ENCODE results near the gene ADAM22.

Gene ADAM22

DNA sequence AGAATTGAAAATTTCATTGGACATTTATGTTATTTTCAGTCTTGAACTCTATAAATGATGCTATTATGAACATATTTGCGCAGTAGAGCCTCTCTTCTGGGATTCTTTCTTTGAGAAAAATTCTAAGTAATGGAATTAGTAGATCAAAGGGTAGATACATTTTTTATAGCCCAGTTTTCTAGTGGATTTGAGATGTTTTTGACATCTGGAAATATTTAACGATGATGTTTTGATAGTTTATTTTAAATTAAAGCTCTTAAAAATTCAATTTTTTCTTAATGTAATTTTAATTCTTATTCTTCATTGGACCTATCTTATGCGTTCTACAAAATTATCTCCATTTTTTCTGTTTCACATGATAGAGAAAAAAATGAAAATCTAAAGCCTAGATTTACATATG lies 103.0 kb downstream of the ADAM22 start:
- no peak overlapping the region for H3K4me3 Mint-ChIP-seq
- H3K9me3 Mint-ChIP-seq: peaks cover 7 to 10% of the 10 kb centered on the region in 2 donors
- H3K27me3 Mint-ChIP-seq: no peaks in the 10 kb centered on the region
- peaks cover 0 to 2% of the 10 kb centered on the region in 2 donors for H3K36me3 Mint-ChIP-seq
- ATAC-seq (replicated peaks) (no peak), DNase-seq (no peak)
- H3K4me1 Mint-ChIP-seq: no peaks in the 10 kb centered on the region
- H3K27ac Mint-ChIP-seq: no peak overlapping the region

DNA sequence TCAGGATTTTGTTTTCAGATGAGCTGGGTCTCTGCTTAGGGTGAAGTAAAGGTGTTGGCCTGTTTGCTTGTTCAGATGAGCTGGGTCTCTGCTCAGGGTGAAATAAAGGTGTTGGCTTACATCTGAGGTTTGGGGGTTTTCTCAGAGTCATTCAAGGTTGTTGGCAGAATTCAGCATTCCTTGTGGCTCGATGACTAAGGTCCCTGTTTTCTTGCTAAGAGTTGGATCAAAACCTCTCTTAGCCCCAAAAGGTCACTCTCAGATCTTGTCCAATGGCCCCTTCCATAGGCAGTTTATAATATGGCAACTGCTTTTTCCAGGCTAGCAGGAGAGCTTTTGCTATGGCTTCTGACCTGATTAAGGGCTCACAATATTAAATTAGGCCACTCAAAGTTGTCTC lies 106.6 kb downstream of the ADAM22 start:
- ATAC-seq (replicated peaks) (no peak), DNase-seq (no peak)
- no peaks in the 10 kb centered on the region for H3K36me3 Mint-ChIP-seq
- H3K4me3 Mint-ChIP-seq: no peak overlapping the region
- H3K4me1 Mint-ChIP-seq: peaks cover 0 to 2% of the 10 kb centered on the region in 2 donors
- H3K27me3 Mint-ChIP-seq: no peaks in the 10 kb centered on the region
- H3K9me3 Mint-ChIP-seq: no peaks in the 10 kb centered on the region
- no peak overlapping the region for H3K27ac Mint-ChIP-seq

DNA sequence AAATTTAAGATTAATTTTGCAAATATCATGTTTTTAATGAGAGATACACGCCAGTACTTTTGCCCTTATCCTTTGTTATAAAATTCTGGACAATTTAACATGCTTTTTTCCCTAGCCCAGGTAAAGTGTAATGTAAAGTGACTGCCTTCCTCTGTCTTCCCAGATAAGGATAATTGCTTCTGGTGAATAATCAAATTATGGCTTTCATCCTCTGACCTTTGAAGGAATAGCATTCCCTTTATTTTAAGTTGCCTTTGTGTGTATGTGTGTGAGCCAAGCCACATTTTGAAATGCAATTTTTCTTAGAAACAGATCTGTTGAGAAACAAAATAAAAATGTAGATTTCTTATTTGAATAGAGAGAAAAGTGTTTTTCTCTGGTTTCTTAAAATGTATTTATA lies 107.5 kb downstream of the ADAM22 start:
- DNase-seq: no peak
- H3K4me1 Mint-ChIP-seq: peaks cover 0 to 6% of the 10 kb centered on the region in 2 donors
- ATAC-seq (replicated peaks): no peak
- no peaks in the 10 kb centered on the region for H3K36me3 Mint-ChIP-seq
- H3K4me3 Mint-ChIP-seq: no peak overlapping the region
- no peaks in the 10 kb centered on the region for H3K9me3 Mint-ChIP-seq
- no peak overlapping the region for H3K27ac Mint-ChIP-seq
- no peaks in the 10 kb centered on the region for H3K27me3 Mint-ChIP-seq

DNA sequence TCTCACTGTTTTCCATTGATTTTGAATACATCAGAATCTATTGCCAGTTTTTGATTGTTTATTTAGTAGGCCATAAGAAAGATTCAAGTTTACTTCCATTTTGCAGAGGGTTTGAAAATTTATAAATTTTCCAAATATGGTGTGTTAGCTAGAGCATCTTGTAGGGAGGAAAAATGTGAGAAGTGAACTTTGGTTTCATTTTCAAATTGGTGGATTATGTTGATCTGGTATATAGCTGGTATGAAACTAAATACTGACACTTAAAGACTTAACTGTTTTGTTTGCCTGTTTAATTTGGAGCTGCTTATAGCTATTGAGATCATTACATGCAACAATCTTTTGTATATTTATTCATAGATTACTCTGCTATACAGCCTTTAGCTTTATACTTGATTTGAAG lies 108.1 kb downstream of the ADAM22 start:
- no peak overlapping the region for H3K27ac Mint-ChIP-seq
- ATAC-seq (replicated peaks) (no peak), DNase-seq (no peak)
- peaks cover 0 to 6% of the 10 kb centered on the region in 2 donors for H3K4me1 Mint-ChIP-seq
- no peak overlapping the region for H3K4me3 Mint-ChIP-seq
- H3K9me3 Mint-ChIP-seq: no peaks in the 10 kb centered on the region
- no peaks in the 10 kb centered on the region for H3K36me3 Mint-ChIP-seq
- H3K27me3 Mint-ChIP-seq: no peaks in the 10 kb centered on the region

DNA sequence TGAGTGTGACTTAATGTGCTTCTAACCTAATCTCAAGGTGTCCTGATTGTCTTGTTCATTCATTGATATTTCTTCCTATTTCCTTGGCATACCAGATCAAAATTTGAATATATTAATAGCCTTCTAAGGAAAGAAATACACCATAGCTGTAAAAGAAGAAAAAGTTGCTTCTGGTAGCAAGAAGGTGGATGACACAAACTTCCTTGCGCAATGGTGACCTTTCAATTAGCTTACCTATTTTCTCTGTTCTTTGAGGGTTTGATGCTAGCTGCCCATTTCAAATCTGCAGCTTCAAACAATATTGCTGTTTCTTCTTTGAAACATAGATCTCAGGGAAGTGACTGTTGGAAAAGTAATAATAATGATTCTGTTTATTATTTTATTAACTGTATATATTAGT lies 108.8 kb downstream of the ADAM22 start:
- H3K27ac Mint-ChIP-seq: no peak overlapping the region
- H3K27me3 Mint-ChIP-seq: no peaks in the 10 kb centered on the region
- H3K4me1 Mint-ChIP-seq: peaks cover 0 to 6% of the 10 kb centered on the region in 2 donors
- no peaks in the 10 kb centered on the region for H3K9me3 Mint-ChIP-seq
- no peak overlapping the region for H3K4me3 Mint-ChIP-seq
- no peaks in the 10 kb centered on the region for H3K36me3 Mint-ChIP-seq
- DNase-seq (no peak), ATAC-seq (replicated peaks) (no peak)

DNA sequence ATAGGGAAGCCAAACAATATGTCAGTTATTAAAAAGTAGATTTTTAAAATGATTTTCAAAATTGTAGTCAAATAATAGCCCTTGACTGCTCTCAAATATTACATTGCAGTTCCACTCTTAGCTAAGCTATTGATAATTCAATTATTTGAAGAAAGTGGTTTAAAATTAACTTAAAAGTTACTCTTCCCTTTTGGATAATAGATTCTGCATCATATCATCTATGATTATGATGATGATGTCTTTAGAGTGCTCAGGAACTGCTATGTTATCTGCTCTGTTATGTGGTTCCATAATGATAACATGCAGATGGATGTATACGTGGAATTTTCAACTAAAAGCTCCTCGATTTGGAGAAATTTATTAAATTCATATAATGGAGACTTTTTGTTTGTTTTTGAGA lies 110.0 kb downstream of the ADAM22 start:
- DNase-seq (no peak), ATAC-seq (replicated peaks) (no peak)
- Mint-ChIP-seq H3K36me3 (no peaks in the 10 kb centered on the region), H3K4me1 (peaks cover 0 to 6% of the 10 kb centered on the region in 2 donors), H3K9me3 (no peaks in the 10 kb centered on the region), H3K4me3 (no peak overlapping the region), H3K27ac (no peak overlapping the region), H3K27me3 (no peaks in the 10 kb centered on the region)

DNA sequence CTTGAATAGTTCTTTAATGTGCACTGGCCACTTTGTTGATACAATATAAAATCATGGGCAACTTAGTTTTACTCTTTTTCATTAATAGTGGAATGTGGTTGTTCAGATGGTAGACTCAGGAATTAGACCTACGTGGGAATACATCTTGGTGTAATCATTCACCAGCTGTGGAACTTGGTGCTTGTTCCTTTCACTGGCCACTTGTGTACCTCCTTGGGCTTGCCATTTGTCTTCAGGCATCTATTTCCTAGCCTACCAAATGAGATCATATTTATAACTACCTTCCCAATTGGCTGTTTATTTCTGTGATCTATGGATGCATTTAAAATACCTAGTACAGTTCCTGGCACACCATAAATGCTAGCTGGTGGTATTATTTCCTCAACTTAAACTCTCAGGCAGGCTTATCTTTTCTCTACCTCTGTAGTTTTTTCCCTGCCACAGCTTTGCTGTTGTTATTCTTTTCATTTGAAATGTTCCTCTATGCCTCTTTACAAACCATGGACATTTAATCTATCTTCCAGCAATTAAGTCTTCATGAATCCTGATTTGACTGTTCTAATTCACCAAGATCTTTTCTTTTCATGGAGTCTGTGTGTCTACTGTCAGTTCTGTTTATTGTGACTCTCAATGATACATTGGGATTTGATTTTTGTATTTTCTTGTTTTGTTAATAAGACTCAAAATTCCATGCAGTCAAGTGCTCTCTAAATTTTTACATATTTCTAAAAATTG lies 113.0 kb downstream of the ADAM22 start:
- H3K27me3 Mint-ChIP-seq: no peaks in the 10 kb centered on the region
- ATAC-seq (replicated peaks) (no peak), DNase-seq (no peak)
- H3K9me3 Mint-ChIP-seq: no peaks in the 10 kb centered on the region
- H3K36me3 Mint-ChIP-seq: no peaks in the 10 kb centered on the region
- H3K27ac Mint-ChIP-seq: no peak overlapping the region
- H3K4me1 Mint-ChIP-seq: peaks cover 0 to 6% of the 10 kb centered on the region in 2 donors
- H3K4me3 Mint-ChIP-seq: no peak overlapping the region

DNA sequence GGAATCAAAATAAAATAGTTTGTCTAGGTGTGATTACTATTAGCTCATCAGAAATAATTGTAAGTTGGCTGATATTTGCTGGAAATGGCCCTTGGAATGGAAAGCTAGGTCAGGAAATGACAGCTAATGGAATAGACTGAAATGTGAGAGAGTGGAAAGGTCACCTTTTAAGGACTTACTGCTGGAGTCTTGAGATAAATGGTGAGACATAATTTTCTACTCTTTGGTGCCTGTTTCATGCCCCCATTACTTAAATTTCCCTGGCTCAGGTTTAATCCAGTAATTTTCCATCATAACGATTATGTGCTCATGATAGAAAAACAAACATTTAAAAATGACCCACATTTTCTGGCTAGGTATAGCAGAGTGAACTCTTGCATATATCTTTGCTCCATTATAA lies 123.6 kb downstream of the ADAM22 start:
- Mint-ChIP-seq H3K4me1 (no peaks in the 10 kb centered on the region), H3K36me3 (no peaks in the 10 kb centered on the region), H3K4me3 (no peak overlapping the region), H3K9me3 (no peaks in the 10 kb centered on the region), H3K27ac (no peak overlapping the region), H3K27me3 (no peaks in the 10 kb centered on the region)
- no peak for ATAC-seq (replicated peaks)
- DNase-seq: no peak

DNA sequence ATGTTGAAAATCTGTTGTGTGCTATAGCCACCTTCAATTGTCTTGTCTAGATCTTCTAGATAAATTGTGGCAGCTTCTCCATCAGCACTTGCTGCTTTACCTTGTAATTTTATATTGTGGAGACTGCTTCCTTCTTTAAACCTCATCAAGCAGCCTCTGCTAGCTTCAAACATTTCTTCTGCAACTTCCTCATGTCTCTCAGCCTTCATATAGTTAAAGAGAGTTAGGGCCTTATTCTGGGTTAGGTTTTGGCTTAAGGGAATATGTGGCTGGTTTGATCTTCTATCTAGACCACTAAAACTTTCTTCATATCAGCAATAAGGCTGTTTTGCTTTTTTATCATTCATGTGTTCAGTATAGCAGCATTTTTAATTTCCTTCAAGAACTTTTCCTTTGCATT lies 128.2 kb downstream of the ADAM22 start:
- ATAC-seq (replicated peaks): no peak
- Mint-ChIP-seq H3K4me3 (no peak overlapping the region), H3K27me3 (no peaks in the 10 kb centered on the region), H3K9me3 (no peaks in the 10 kb centered on the region), H3K27ac (no peak overlapping the region), H3K36me3 (no peaks in the 10 kb centered on the region), H3K4me1 (no peaks in the 10 kb centered on the region)
- DNase-seq: no peak

DNA sequence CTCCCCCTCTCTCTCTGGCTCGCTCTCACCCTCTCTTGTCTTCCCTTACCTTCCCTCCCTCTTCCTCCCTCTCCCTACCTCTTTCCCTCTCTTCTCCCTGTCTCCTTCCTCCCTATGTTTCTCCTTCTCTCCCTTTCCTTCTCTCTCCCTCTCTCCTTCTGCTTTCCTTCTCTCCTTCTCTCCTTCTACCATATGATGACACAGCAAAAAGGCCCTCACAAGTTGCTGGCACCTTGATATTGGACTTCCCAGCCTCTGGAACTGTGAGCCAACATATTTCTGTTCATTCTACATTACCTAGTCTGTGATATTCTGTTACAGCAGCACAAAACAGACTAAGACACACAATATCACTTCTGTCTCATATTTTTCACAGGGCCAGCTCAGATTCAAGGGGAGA lies 135.0 kb downstream of the ADAM22 start:
- Mint-ChIP-seq H3K27me3 (no peaks in the 10 kb centered on the region), H3K27ac (no peak overlapping the region), H3K4me1 (no peaks in the 10 kb centered on the region), H3K36me3 (no peaks in the 10 kb centered on the region), H3K9me3 (no peaks in the 10 kb centered on the region), H3K4me3 (no peak overlapping the region)
- DNase-seq: no peak
- no peak for ATAC-seq (replicated peaks)

DNA sequence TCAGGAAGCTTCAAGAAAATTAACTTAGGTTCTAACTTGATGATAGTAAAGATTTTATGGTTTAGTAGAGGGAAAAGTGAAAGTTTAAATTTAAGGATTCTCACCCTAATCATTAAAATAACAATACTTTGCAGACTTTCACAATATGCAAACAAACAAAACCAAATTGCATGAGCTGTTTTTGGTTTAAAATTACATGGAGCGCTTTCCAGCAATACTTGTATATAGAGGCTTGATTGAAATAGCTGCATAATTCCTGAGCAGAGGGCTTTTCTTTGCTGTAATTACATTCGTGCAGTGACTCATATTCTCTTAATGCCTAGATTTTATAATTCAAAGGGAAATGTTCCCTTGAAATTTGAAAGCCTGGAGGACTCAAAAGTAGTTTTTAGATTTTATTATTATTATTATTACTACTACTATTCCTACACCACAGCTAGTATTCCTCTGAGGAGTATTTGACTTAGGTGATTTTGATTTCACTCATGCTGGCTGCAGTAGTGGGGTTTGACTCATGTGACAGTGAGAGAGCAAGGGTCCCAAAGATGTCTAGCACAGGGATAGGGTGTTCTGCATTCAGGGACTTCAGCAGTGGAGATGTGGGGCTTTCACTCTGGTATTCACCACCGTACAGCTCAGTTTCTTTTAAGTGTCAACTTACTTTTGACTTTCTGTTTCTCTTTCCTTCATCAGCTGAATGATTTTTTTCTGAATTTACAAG lies 138.1 kb downstream of the ADAM22 start:
- Mint-ChIP-seq H3K9me3 (no peaks in the 10 kb centered on the region), H3K27me3 (peaks cover 0 to 4% of the 10 kb centered on the region in 2 donors), H3K4me1 (no peaks in the 10 kb centered on the region), H3K36me3 (no peaks in the 10 kb centered on the region), H3K4me3 (no peak overlapping the region), H3K27ac (no peak overlapping the region)
- DNase-seq (no peak), ATAC-seq (replicated peaks) (no peak)

DNA sequence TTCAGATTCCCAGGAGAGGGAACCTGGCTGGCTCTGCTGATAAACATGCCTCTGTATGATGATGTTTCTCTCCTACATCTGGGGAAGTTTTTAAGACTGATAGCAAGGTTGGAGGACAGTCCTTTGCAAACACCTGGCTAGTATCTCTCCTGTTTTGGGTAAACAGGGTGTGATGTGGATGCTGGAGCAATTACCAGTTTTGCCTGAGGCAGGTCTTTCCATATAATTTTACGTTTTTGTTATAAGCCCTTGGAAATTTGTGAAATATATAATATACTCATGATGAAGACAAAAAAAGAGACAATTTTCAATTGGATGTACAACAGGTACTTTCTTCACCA lies 138.6 kb downstream of the ADAM22 start:
- DNase-seq (no peak), ATAC-seq (replicated peaks) (no peak)
- Mint-ChIP-seq H3K4me1 (no peaks in the 10 kb centered on the region), H3K27ac (no peak overlapping the region), H3K36me3 (no peaks in the 10 kb centered on the region), H3K4me3 (no peak overlapping the region), H3K27me3 (peaks cover 0 to 4% of the 10 kb centered on the region in 2 donors), H3K9me3 (no peaks in the 10 kb centered on the region)

DNA sequence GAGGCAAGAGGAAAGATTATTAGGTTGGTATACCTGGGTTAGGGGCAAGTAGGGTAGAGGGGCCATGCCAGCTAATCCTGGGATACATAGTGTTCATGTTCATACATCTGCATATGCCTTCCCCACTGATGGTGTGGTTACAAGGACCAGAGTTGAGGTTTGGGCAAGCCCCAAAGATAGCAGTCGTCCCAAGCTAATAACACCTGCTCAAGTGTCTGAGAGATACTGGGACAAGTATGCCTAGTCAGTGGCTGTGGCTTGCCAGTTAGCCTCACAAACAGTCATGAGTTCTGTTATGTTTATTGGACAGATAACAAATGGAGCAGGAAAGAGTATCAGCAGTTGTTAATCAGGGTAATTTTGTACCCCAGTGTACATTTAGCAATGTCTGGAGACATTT lies 139.6 kb downstream of the ADAM22 start:
- DNase-seq: no peak
- no peak overlapping the region for H3K27ac Mint-ChIP-seq

DNA sequence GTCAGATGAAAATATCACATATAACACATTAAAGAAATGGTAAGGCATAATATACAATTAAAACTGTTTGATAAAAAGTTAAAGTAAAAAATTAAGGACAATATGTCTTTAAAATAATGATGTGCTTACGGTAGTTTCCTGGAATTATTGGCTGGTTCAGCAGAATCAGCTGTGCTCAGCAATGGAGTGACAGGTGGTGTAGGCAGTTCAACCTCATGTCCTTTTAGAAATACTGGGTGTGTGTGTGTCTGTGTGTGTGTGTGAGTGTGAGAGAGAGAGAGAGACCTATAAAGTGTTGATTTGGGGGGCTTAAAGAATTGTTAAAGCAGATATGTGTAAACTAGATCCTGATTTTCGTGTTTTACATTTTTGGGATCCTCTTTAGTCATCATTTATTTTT lies 141.2 kb downstream of the ADAM22 start:
- H3K36me3 Mint-ChIP-seq: peaks cover 0 to 3% of the 10 kb centered on the region in 2 donors
- DNase-seq: no peak
- H3K4me3 Mint-ChIP-seq: no peak overlapping the region
- H3K27me3 Mint-ChIP-seq: peaks cover 0 to 8% of the 10 kb centered on the region in 2 donors
- no peaks in the 10 kb centered on the region for H3K4me1 Mint-ChIP-seq
- peaks cover 0 to 3% of the 10 kb centered on the region in 2 donors for H3K9me3 Mint-ChIP-seq
- no peak for ATAC-seq (replicated peaks)
- H3K27ac Mint-ChIP-seq: no peak overlapping the region

More for the DNA sequence above, 139.6 kb downstream of the ADAM22 start:
- ATAC-seq (replicated peaks): no peak
- peaks cover 0 to 2% of the 10 kb centered on the region in 2 donors for H3K9me3 Mint-ChIP-seq
- H3K4me3 Mint-ChIP-seq: no peak overlapping the region
- peaks cover 0 to 3% of the 10 kb centered on the region in 2 donors for H3K36me3 Mint-ChIP-seq
- H3K27me3 Mint-ChIP-seq: peaks cover 0 to 8% of the 10 kb centered on the region in 2 donors
- no peaks in the 10 kb centered on the region for H3K4me1 Mint-ChIP-seq

DNA sequence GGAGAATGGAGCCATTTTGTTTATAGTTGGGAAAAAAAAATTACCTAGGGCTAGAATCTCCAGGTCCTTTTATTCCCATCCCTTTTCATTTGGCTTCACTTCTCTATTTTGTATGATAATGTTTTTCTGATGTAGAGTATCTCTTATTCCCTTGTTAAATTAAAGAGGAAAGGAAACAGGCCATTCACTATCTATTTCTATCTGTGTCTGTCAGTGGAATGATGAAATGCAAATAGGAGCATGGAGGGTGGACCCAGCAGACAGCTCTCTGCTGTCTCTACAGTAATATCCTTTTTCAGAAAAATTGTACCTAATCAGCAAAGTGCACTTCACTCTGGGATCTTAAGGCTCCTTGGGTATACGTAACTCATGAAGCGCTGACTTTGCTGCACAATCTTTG lies 149.8 kb downstream of the ADAM22 start:
- ATAC-seq (replicated peaks) (no peak), DNase-seq (no peak)
- Mint-ChIP-seq H3K4me3 (no peak overlapping the region), H3K9me3 (peaks cover 0 to 2% of the 10 kb centered on the region in 2 donors), H3K36me3 (no peaks in the 10 kb centered on the region), H3K27me3 (no peaks in the 10 kb centered on the region), H3K4me1 (no peaks in the 10 kb centered on the region), H3K27ac (no peak overlapping the region)

Data from stimulated activated naive B cell treated with anti-CD40 and anti-IgM and Interleukin-4, amounts not matched to agents 10 μg/mL and 1 μg/mL and 100 μg/mL, for 72 hours (primary cell).